ENCODE results near the gene USP17L27.
"Not testable (repeated sequence)": the region's sequence is repeated elsewhere in the genome, so short reads cannot be mapped to it uniquely, and the experiment has no call there.

GRCh38 chr4:9329611-9330010 is 14.3 kb upstream of the USP17L27 start, which contains the start of gene USP17L25:
- TF ChIP-seq CTCF (IDR thresholded peaks at IDR 0.05); POLR2A (IDR thresholded peaks at IDR 0.05); POLR2AphosphoS5 (IDR thresholded peaks at IDR 0.05); EP300 (IDR thresholded peaks at IDR 0.05; ENCODE audit: low read depth): not testable (repeated sequence)
